Mucosa of descending colon (tissue), 3 donors: Measurements from ENCODE around the gene ST6GALNAC3. TPM values are rescaled to one million over a fixed set of nuclear protein-coding genes. Genes with fewer than 3 reads are reported as not detected.

Experiments
- ATAC-seq: fragments of 200-7000 bp; cut with Tn5 transposase; one replicate; pipeline ENCODE4 v1.9.1; 2020; ENCODE audit warnings: mild to moderate bottlenecking, moderate library complexity
- DNase-seq, 3 donors: peaks; one replicate each; pipeline ENCODE4 v3.0.0-alpha.2; 2020
- H3K36me3 ChIP-seq: fragments of 200-600 bp; one replicate; pipeline ENCODE4 v1.8.0; 2021; ENCODE audit warnings: low read depth, mild to moderate bottlenecking
- H3K4me1 ChIP-seq: fragments of 200-600 bp; one replicate; pipeline ENCODE4 v1.8.0; 2021; ENCODE audit warnings: low read depth, mild to moderate bottlenecking
- H3K4me3 ChIP-seq: fragments of 200-600 bp; one replicate; pipeline ENCODE4 v1.8.0; 2021; ENCODE audit warnings: mild to moderate bottlenecking
- H3K9me3 ChIP-seq: fragments of 200-600 bp; one replicate; pipeline ENCODE4 v1.8.0; 2021; ENCODE audit warnings: mild to moderate bottlenecking
- intact Hi-C, 2 donors: fragments of 100-400 bp; cut with DNase I in 1 of 2; cut with micrococcal nuclease in 1 of 2; formaldehyde crosslinking; loops; one replicate each; pipeline versions ENCODE4 v1.11.0 to v1.11.1; 2022; cut with DNase I, micrococcal nuclease
- total RNA-seq, 3 donors: library from RNA; stranded (reverse); fragmentation: NEBNext Ultra II Directional in 2 of 3; extraction: Animal tissue kit (Norgen Biotek cat#: 25700) in 2 of 3; gene quantifications; one replicate each; pipeline versions ENCODE4 v1.2.1 to v1.2.4, GENCODE V29; 2021 to 2023
- TF ChIP-seq, protein P1 (sequence below): fragments of 200-600 bp; IDR thresholded peaks from one replicate; pipeline ENCODE4 v1.8.0; 2022; ENCODE audit warnings: antibody characterized with exemption, mild to moderate bottlenecking
- donor health status: DM: no; HTN: no; CAD: no; lungs with moderate emphysema.
- donor health status: DM: no; HTN: no; CAD: no.
- donor health status: DM: no; HTN: yes; CAD: no.

ST6GALNAC3 gene
- total RNA-seq, 3 donors from 2014 or later, result 5.4 to 9.0 (median 6.7) TPM

DNA sequence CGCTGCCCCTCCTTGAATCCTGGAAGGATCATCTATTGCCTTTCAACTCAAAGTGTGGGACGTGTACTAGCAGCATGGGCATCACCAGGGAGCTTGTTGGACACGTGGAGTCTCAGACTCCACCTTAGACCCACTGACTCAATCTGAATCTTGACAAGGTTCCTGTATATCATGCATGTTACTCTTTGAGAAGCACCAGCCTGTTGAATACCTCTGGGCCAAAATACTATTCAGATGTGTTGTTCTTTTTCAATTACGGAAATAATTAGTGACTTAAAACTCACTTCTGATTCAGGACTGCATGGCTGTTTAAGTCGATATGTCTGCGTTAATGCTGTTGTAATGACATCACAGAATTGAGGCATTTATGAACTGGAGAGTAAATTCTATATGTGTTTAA lies 70.8 kb downstream of the ST6GALNAC3 start:
- ATAC-seq (no peak), DNase-seq (no peak)
- intact Hi-C loops, result no loop called here
- Histone ChIP-seq H3K36me3 (no peaks in the 10 kb centered on the region), H3K9me3 (no peaks in the 10 kb centered on the region), H3K4me3 (no peak overlapping the region), H3K4me1 (peaks cover 5% of the 10 kb centered on the region)
- TF ChIP-seq, protein P1, sequence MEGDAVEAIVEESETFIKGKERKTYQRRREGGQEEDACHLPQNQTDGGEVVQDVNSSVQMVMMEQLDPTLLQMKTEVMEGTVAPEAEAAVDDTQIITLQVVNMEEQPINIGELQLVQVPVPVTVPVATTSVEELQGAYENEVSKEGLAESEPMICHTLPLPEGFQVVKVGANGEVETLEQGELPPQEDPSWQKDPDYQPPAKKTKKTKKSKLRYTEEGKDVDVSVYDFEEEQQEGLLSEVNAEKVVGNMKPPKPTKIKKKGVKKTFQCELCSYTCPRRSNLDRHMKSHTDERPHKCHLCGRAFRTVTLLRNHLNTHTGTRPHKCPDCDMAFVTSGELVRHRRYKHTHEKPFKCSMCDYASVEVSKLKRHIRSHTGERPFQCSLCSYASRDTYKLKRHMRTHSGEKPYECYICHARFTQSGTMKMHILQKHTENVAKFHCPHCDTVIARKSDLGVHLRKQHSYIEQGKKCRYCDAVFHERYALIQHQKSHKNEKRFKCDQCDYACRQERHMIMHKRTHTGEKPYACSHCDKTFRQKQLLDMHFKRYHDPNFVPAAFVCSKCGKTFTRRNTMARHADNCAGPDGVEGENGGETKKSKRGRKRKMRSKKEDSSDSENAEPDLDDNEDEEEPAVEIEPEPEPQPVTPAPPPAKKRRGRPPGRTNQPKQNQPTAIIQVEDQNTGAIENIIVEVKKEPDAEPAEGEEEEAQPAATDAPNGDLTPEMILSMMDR, result no peak

DNA sequence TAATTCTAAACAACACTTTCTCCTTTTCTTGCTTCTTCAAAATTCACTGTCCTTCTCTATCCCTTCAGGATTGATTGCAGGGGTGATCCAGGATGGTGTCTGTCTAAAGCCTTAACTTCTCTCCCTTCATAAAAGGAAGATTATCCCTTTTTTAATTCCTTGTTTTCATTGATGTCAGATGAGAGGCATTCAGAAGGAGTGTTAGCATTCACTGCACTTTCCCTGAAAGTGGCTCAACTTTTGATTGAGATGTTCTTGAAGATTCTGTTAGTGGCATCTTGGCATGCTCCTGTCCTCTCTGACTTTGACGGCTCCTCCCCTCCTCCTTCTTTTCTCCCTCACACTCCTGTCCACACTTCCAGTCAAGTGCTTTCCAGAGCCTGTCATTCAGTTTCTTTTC lies 71.6 kb downstream of the ST6GALNAC3 start:
- intact Hi-C loops, result no loop called here
- H3K36me3 ChIP-seq, result no peaks in the 10 kb centered on the region

DNA sequence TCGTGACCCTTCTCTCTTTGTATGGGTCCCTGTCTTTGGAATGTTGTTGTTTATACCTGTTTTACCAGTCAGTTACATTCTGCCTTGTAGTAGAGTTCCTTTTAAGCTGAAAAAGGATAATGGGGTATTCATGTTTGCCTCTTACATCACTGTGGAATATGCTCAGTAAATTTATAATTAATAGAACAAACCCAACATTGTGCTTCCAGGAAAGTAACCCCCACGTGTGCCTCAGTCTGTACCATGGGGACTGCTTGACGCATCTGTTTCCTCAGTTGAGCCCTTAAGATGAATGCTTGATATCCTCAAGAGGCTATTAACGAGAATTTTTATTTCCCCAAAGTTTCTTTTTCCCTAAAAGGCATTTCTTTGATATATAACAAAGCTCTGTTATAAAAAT lies 73.4 kb downstream of the ST6GALNAC3 start:
- TF ChIP-seq, protein P1, result no peak
- H3K36me3 ChIP-seq, result no peaks in the 10 kb centered on the region
- no peaks in the 10 kb centered on the region for H3K9me3 ChIP-seq
- no peaks in the 10 kb centered on the region for H3K4me1 ChIP-seq
- intact Hi-C loops, result no loop called here
- ATAC-seq (no peak), DNase-seq (no peak)
- no peak overlapping the region for H3K4me3 ChIP-seq

More for the DNA sequence above, 71.6 kb downstream of the ST6GALNAC3 start:
- no peaks in the 10 kb centered on the region for H3K9me3 ChIP-seq
- TF ChIP-seq, protein P1, result no peak
- H3K4me3 ChIP-seq, result no peak overlapping the region
- H3K4me1 ChIP-seq, result no peaks in the 10 kb centered on the region
- ATAC-seq (no peak), DNase-seq (no peak)

DNA sequence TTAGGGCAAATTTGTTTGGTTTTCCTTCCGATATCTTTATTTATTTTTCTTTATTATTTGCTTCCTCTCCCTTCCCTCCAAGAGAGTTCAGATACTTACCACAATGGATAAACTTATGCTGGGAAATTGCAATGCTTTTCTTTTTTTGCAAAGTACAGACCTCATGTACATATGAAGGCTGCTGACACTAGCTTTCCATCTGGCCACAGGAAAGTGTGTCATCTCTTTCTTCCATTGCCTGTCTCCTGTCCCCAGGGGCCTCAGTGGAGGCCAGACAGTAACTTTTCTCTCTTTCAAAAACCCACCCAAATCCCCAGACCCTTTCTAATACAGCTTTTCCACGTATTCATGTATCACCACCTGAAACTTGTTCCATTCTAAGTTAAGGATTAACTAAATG lies 73.9 kb downstream of the ST6GALNAC3 start:
- TF ChIP-seq, protein P1, result no peak
- no peaks in the 10 kb centered on the region for H3K4me1 ChIP-seq
- DNase-seq (no peak), ATAC-seq (no peak)
- H3K4me3 ChIP-seq, result no peak overlapping the region
- no peaks in the 10 kb centered on the region for H3K9me3 ChIP-seq
- intact Hi-C loops, result no loop called here
- H3K36me3 ChIP-seq, result no peaks in the 10 kb centered on the region

DNA sequence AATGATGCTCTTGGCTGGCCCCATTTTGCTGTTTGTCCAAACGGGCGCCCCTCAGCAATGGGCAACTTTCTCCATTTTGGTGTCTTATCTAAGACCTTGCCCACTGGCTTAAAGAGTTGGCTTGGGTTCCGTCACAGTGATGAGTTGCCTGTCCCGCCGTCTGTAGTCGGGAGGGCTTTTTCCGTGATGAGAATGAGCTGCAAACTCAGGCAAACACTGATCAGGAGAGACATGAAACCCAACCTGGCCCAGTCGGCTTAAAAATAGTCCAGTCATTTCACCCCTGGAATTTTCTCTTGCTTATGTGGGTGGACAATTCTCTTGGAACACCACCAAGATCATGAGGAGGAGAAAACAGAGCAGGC lies 79.3 kb downstream of the ST6GALNAC3 start:
- H3K36me3 ChIP-seq, result no peaks in the 10 kb centered on the region
- DNase-seq (no peak), ATAC-seq (no peak)
- TF ChIP-seq, protein P1, result no peak
- peaks cover 4% of the 10 kb centered on the region for H3K4me1 ChIP-seq
- no peak overlapping the region for H3K4me3 ChIP-seq
- intact Hi-C loops, result loop anchor here in 1 of 2 donors (10.0 kb wide), 1 partner anchor 1381 kb away; no protein-coding TSS in a partner anchor
- no peaks in the 10 kb centered on the region for H3K9me3 ChIP-seq
